Testis (tissue), 2 donors: ENCODE results near the gene MPG.

Experiments
- CTCF ChIP-seq, 3 experiments: fragments of 450-650 bp in 2 of 3; fragments of 200-600 bp in 1 of 3; sonication (generic) in 1 of 3; IDR thresholded peaks; one replicate each; pipeline ENCODE4 v1.5.1; 2016 to 2019; ENCODE audit warnings: antibody characterized with exemption in 3 of 3, mild to moderate bottlenecking in 2 of 3, moderate library complexity in 1 of 3
- POLR2A ChIP-seq: fragments of 450-650 bp; IDR thresholded peaks from one replicate; pipeline ENCODE4 v1.6.1; 2017; ENCODE audit warnings: antibody characterized with exemption, mild to moderate bottlenecking, moderate library complexity

- TF ChIP-seq POLR2A: no peak
- TF ChIP-seq CTCF (IDR thresholded peaks at IDR 0.05): no peak
Observed at GRCh38 chr16:35678-36305, 42.2 kb upstream of the MPG start.
